CD14-positive monocyte (primary cell): Measurements from ENCODE around the gene PRR36. TPM values are rescaled to one million over a fixed set of nuclear protein-coding genes. Genes with fewer than 3 reads are reported as not detected.

Source experiments
- DNase-seq, 3 donors: peaks; one replicate each; pipeline ENCODE4 v3.0.0-alpha.2; 2011 to 2022
- H2AFZ ChIP-seq: 2 replicates; pipeline ENCODE4 v1.6.0; 2012; ENCODE audit warnings: mild to moderate bottlenecking, low read depth, low read length, inconsistent platforms; ENCODE audit not compliant: insufficient read depth, poor library complexity, severe bottlenecking
- H3K27ac ChIP-seq, 2 donors: 1 replicate in 1 of 2; 2 replicates in 1 of 2; pipeline ENCODE4 v1.5.1; 2012 to 2013; ENCODE audit warnings: low read length in 2 of 2, control low read depth in 1 of 2, inconsistent platforms in 1 of 2, low read depth in 1 of 2, mild to moderate bottlenecking in 1 of 2
- H3K27me3 ChIP-seq, 2 donors: one replicate each; pipeline versions ENCODE4 v1.6.0 to v1.6.1; 2011 to 2013; ENCODE audit warnings: low read length in 2 of 2; ENCODE audit not compliant: control insufficient read depth in 2 of 2, insufficient read depth in 2 of 2
- H3K36me3 ChIP-seq, 2 donors: replicated peaks in 1 of 2; 1 replicate in 1 of 2; 2 replicates in 1 of 2; pipeline versions ENCODE4 v1.5.1 to v1.6.1; 2012 to 2013; ENCODE audit warnings: low read length in 2 of 2, control low read depth in 1 of 2, inconsistent platforms in 1 of 2, mild to moderate bottlenecking in 1 of 2; ENCODE audit not compliant: insufficient read depth in 2 of 2, control insufficient read depth in 1 of 2
- H3K4me1 ChIP-seq, 2 donors: 1 replicate in 1 of 2; 2 replicates in 1 of 2; pipeline versions ENCODE4 v1.5.1 to v1.6.1; 2012 to 2013; ENCODE audit warnings: low read length in 2 of 2, control low read depth in 1 of 2, inconsistent platforms in 1 of 2, mild to moderate bottlenecking in 1 of 2, moderate library complexity in 1 of 2; ENCODE audit not compliant: insufficient read depth in 2 of 2, control insufficient read depth in 1 of 2
- H3K4me2 ChIP-seq: replicated peaks from 2 replicates; pipeline ENCODE3; 2012; ENCODE audit warnings: low read length, moderate library complexity, mild to moderate bottlenecking; ENCODE audit not compliant: poor library complexity, severe bottlenecking; ENCODE audit errors: extremely low read depth
- H3K4me3 ChIP-seq, 3 experiments: fragments of 200-600 bp in 1 of 3; sonication (generic) in 1 of 3; replicated peaks in 1 of 3; 1 replicate in 2 of 3; 2 replicates in 1 of 3; pipeline ENCODE4 v1.5.1; 2011 to 2013; ENCODE audit warnings: low read length in 3 of 3, mild to moderate bottlenecking in 3 of 3, control low read depth in 2 of 3, low read depth in 2 of 3, inconsistent platforms in 1 of 3, moderate library complexity in 1 of 3
- H3K79me2 ChIP-seq: 2 replicates; pipeline ENCODE4 v1.6.0; 2012; ENCODE audit warnings: mild to moderate bottlenecking, control low read depth, inconsistent platforms, low read length, moderate library complexity; ENCODE audit not compliant: insufficient read depth
- H3K9ac ChIP-seq: 2 replicates; pipeline ENCODE4 v1.6.0; 2017; ENCODE audit warnings: low read length, mild to moderate bottlenecking; ENCODE audit not compliant: insufficient read depth, poor library complexity, severe bottlenecking
- H3K9me3 ChIP-seq, 2 donors: replicated peaks in 1 of 2; 1 replicate in 1 of 2; 2 replicates in 1 of 2; pipeline versions ENCODE4 v1.5.1 to v1.6.1; 2012 to 2013; ENCODE audit warnings: low read length in 2 of 2, control low read depth in 1 of 2; ENCODE audit not compliant: control insufficient read depth in 1 of 2, insufficient read depth in 1 of 2
- H4K20me1 ChIP-seq: 2 replicates; pipeline ENCODE4 v1.6.0; 2012; ENCODE audit warnings: mild to moderate bottlenecking, low read length, control low read depth, moderate library complexity; ENCODE audit not compliant: insufficient read depth
- H3K27ac Mint-ChIP-seq, 7 donors: one replicate each; pipeline ENCODE4 v1.8.0; 2020; ENCODE audit warnings: mild to moderate bottlenecking in 7 of 7, mixed read lengths in 7 of 7, moderate library complexity in 6 of 7, inconsistent platforms in 2 of 7
- H3K27me3 Mint-ChIP-seq, 3 donors: one replicate each; pipeline ENCODE4 v1.8.0; 2021 to 2022; ENCODE audit warnings: low read depth in 3 of 3, mild to moderate bottlenecking in 3 of 3, mixed read lengths in 3 of 3, moderate library complexity in 3 of 3, inconsistent platforms in 1 of 3
- H3K36me3 Mint-ChIP-seq, 2 donors: one replicate each; pipeline ENCODE4 v1.8.0; 2020; ENCODE audit warnings: mixed read lengths in 2 of 2, inconsistent platforms in 1 of 2, mild to moderate bottlenecking in 1 of 2
- H3K4me1 Mint-ChIP-seq: one replicate; pipeline ENCODE4 v1.8.0; 2020; ENCODE audit warnings: mild to moderate bottlenecking, mixed read lengths
- H3K4me3 Mint-ChIP-seq, 2 donors: one replicate each; pipeline ENCODE4 v1.8.0; 2020; ENCODE audit warnings: mild to moderate bottlenecking in 2 of 2, mixed read lengths in 2 of 2, moderate library complexity in 1 of 2
- H3K9me3 Mint-ChIP-seq, 7 donors: one replicate each; pipeline ENCODE4 v1.8.0; 2020 to 2022; ENCODE audit warnings: mixed read lengths in 7 of 7, mild to moderate bottlenecking in 6 of 7, moderate library complexity in 6 of 7, inconsistent platforms in 2 of 7
- WGBS: methylation state at CpG from one replicate; pipeline ENCODE4 v1.1.5; 2013; ENCODE audit warnings: missing lambda C conversion rate; ENCODE audit not compliant: insufficient coverage; 5-methylcytosine and 5-hydroxymethylcytosine counted together
- intact Hi-C, 2 donors: fragments of 100-400 bp; cut with micrococcal nuclease; formaldehyde crosslinking; loops; one replicate each; pipeline versions ENCODE4 v1.15.0 to v1.15.1; 2023
- polyA plus RNA-seq, 3 donors: library from polyadenylated mRNA; depleted of rRNA in 1 of 3; unstranded in 2 of 3; stranded (reverse) in 1 of 3; fragments of 300-500 nt in 2 of 3; fragments of >200 nt in 1 of 3; fragmentation: Illumina TruSeq in 2 of 3; gene quantifications; 1 replicate in 2 of 3; 2 replicates in 1 of 3; pipeline ENCODE4 v1.2.3, GENCODE V29; 2012 to 2021
- TF ChIP-seq, protein P1 (sequence below): fragments of 200-600 bp; IDR thresholded peaks from one replicate; pipeline ENCODE4 v1.8.0; 2022; ENCODE audit warnings: antibody characterized with exemption, mild to moderate bottlenecking

The PRR36 gene
- polyA plus RNA-seq, 3 donors, result not detected

DNA sequence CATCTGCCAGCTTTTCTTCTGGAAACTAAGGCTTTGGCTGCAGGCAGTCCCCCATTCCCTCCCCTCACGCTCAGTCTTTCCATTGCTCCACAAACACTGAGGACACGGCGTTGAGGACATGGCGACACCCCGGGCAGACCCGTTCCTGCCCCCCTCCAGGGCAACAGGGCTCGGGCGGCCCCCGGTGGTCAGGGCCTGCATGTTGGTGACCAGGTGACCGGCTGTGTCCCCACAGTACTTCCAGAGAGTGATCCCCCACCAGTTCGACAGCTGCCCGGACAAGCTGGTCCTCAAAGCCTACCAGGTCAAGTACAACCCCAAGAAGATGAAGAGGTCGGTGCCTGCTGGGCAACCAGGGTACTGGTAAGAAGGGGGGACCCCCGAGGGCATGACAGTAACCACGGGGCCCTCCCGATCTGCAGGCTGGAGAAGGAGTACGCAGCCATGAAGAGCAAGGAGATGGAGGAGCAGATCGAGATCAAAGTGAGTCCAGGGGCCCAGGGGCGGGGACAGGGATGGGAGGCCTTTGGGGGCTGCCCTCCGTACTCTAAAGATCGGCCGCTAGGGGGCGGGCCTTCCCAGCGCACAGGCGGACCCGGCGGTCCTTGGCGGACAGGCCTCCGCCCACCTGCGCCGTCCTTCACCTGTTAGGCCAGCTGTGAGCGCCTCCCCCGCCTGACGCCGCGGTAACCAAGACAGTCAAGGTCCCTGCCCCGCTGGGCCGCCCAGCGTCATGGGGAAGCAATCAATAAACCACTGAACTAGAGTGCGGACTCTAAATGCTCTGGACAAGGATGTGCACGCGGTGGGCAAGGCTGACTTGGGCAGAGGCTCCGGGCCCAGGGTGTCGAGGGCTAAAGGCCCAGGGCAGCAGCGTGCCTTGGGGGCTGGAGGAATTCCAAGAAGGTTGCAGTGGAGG lies 21.1 kb downstream of the PRR36 start:
- Histone ChIP-seq H3K4me3 (no peak overlapping the region), H3K27ac (no peak overlapping the region), H3K9ac (no peak overlapping the region), H3K4me2 (no peak overlapping the region), H4K20me1 (no peaks in the 10 kb centered on the region), H2AFZ (no peak overlapping the region), H3K27me3 (no peaks in the 10 kb centered on the region), H3K9me3 (no peaks in the 10 kb centered on the region), H3K36me3 (no peaks in the 10 kb centered on the region), H3K79me2 (no peaks in the 10 kb centered on the region), H3K4me1 (peaks cover 4 to 8% of the 10 kb centered on the region in 2 donors)
- Mint-ChIP-seq H3K4me1 (peaks cover 4% of the 10 kb centered on the region), H3K27ac (peak overlapping the region in 2 of 7 donors; percentile 30 to 46), H3K36me3 (peaks cover 0 to 7% of the 10 kb centered on the region in 2 donors), H3K9me3 (no peaks in the 10 kb centered on the region), H3K27me3 (peaks cover 0 to 8% (median 4%) of the 10 kb centered on the region in 3 donors), H3K4me3 (no peak overlapping the region)
- peak; percentile 29 to 53 (median 41) for DNase-seq
- TF ChIP-seq, protein P1, sequence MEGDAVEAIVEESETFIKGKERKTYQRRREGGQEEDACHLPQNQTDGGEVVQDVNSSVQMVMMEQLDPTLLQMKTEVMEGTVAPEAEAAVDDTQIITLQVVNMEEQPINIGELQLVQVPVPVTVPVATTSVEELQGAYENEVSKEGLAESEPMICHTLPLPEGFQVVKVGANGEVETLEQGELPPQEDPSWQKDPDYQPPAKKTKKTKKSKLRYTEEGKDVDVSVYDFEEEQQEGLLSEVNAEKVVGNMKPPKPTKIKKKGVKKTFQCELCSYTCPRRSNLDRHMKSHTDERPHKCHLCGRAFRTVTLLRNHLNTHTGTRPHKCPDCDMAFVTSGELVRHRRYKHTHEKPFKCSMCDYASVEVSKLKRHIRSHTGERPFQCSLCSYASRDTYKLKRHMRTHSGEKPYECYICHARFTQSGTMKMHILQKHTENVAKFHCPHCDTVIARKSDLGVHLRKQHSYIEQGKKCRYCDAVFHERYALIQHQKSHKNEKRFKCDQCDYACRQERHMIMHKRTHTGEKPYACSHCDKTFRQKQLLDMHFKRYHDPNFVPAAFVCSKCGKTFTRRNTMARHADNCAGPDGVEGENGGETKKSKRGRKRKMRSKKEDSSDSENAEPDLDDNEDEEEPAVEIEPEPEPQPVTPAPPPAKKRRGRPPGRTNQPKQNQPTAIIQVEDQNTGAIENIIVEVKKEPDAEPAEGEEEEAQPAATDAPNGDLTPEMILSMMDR, result peak; percentile 98
- WGBS, result 33% methylated on average over 44 of the region's 45 CpGs
- intact Hi-C loops, result no loop called here

DNA sequence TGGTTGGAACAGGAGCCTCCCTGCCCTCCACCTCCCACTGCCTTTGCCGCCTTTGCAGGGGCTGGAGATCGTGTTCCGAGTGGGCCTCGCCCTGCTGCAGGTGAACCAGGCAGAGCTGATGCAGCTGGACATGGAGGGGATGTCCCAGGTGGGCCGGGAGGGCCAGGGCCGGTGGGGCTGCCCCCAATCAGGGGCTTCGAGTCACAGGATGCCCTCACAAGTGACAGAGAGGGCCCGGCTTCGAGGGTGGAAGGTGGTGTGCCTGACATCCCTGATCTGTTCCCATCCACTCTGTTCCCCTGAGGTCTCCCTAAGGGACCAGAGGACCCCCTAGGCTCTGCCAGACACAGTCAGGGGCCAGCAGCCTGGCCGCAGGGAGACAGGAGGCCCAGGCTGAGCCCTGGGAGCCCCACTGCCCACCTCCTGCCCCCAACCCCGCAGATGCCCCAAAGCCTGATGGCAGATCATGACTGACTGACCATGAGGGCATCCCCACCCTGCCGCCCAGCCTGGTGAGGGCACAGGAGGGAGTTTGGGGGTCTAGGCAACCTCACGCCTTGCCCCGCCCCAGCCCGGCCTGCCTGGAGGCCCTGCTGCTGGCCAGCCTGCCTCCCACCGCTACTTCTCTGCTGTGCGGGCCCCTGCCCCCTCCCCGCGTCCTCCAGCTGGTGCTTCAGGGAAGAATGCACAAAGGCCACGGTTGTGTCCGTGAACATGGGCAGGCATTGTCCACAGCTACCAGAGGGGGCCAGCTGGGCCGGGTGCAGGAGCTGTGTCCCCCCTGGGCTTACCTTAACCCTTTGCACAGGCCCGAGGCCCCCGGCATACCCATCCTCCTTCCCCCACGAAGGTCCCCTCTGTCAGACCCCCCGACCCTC lies 22.3 kb downstream of the PRR36 start:
- H3K4me3 Mint-ChIP-seq, result no peak overlapping the region

More for the DNA sequence above, 22.3 kb downstream of the PRR36 start:
- TF ChIP-seq, protein P1, result no peak
- no peak overlapping the region for H3K4me2 ChIP-seq
- H3K4me1 ChIP-seq, result peaks cover 4 to 8% of the 10 kb centered on the region in 2 donors
- no peaks in the 10 kb centered on the region for H3K9me3 ChIP-seq
- no peak for DNase-seq
- WGBS, result 93% methylated on average over 21 of the region's 26 CpGs
- H2AFZ ChIP-seq, result no peak overlapping the region
- no peaks in the 10 kb centered on the region for H3K36me3 ChIP-seq
- H3K27ac ChIP-seq, result no peak overlapping the region
- no peaks in the 10 kb centered on the region for H3K79me2 ChIP-seq
- Mint-ChIP-seq H3K27ac (no peak overlapping the region), H3K27me3 (peaks cover 0 to 6% (median 4%) of the 10 kb centered on the region in 3 donors), H3K4me1 (peaks cover 4% of the 10 kb centered on the region), H3K9me3 (no peaks in the 10 kb centered on the region), H3K36me3 (peaks cover 0 to 7% of the 10 kb centered on the region in 2 donors)
- intact Hi-C loops, result no loop called here
- H3K9ac ChIP-seq, result no peak overlapping the region
- no peaks in the 10 kb centered on the region for H4K20me1 ChIP-seq
- H3K27me3 ChIP-seq, result no peaks in the 10 kb centered on the region
- H3K4me3 ChIP-seq, result no peak overlapping the region
